GM23338 (cell line): ENCODE results near the gene NT5DC2. TPM values are rescaled to one million over a fixed set of nuclear protein-coding genes. Genes with fewer than 3 reads are reported as not detected.

Source experiments
- ATAC-seq: fragments of 200-7000 bp; cut with Tn5 transposase; 3 replicates; pipeline ENCODE4 v1.9.1; 2020
- DNase-seq: peaks from one replicate; pipeline ENCODE4 v3.0.0-alpha.2; 2015; ENCODE audit warnings: low spot score
- H2AFZ ChIP-seq: fragments of 200-600 bp; sonication (generic); 2 replicates; pipeline ENCODE4 v1.8.0; 2016; ENCODE audit warnings: antibody characterized with exemption, mild to moderate bottlenecking, moderate library complexity
- H3F3A ChIP-seq: fragments of 200-600 bp; sonication (generic); replicated peaks from 2 replicates; pipeline ENCODE4 v1.8.0; 2017; ENCODE audit warnings: antibody characterized with exemption, mixed run types, low read depth
- H3K27ac ChIP-seq: fragments of 200-600 bp; sonication (generic); 2 replicates; pipeline ENCODE4 v1.6.1; 2016; ENCODE audit warnings: low read depth
- H3K27me3 ChIP-seq: fragments of 200-600 bp; sonication (generic); 2 replicates; pipeline ENCODE4 v1.8.0; 2016; ENCODE audit warnings: mild to moderate bottlenecking, mixed run types, moderate library complexity; ENCODE audit not compliant: insufficient read depth
- H3K36me3 ChIP-seq: fragments of 200-600 bp; sonication (generic); 2 replicates; pipeline ENCODE4 v1.8.0; 2016; ENCODE audit warnings: mild to moderate bottlenecking; ENCODE audit not compliant: insufficient read depth
- H3K4me1 ChIP-seq: fragments of 200-600 bp; sonication (generic); 2 replicates; pipeline ENCODE4 v1.8.0; 2016; ENCODE audit warnings: mild to moderate bottlenecking, moderate library complexity; ENCODE audit not compliant: insufficient read depth
- H3K4me2 ChIP-seq: fragments of 200-600 bp; sonication (generic); 2 replicates; pipeline ENCODE4 v1.7.1; 2017; ENCODE audit warnings: mixed run types
- H3K4me3 ChIP-seq: fragments of 200-600 bp; sonication (generic); 2 replicates; pipeline ENCODE4 v1.6.1; 2016; ENCODE audit warnings: mixed run types
- H3K79me2 ChIP-seq: fragments of 200-600 bp; sonication (generic); replicated peaks from 2 replicates; pipeline ENCODE4 v1.8.0; 2017; ENCODE audit warnings: mild to moderate bottlenecking; ENCODE audit not compliant: insufficient read depth
- H3K9me2 ChIP-seq: fragments of 200-600 bp; sonication (generic); 2 replicates; pipeline ENCODE4 v1.8.0; 2017; ENCODE audit not compliant: insufficient read depth
- H4K20me1 ChIP-seq: fragments of 200-600 bp; sonication (generic); replicated peaks from 2 replicates; pipeline ENCODE4 v1.8.0; 2017; ENCODE audit warnings: mild to moderate bottlenecking; ENCODE audit not compliant: insufficient read depth
- H3K27ac Mint-ChIP-seq: 2 replicates; pipeline ENCODE4 v1.8.0; 2020; ENCODE audit warnings: inconsistent platforms, mild to moderate bottlenecking, moderate library complexity, mixed read lengths
- H3K27me3 Mint-ChIP-seq: 3 replicates; pipeline ENCODE4 v1.8.0; 2022; ENCODE audit warnings: low read depth, mild to moderate bottlenecking, moderate library complexity, mixed read lengths, inconsistent platforms; ENCODE audit not compliant: insufficient read depth, poor library complexity
- H3K36me3 Mint-ChIP-seq: 3 replicates; pipeline ENCODE4 v1.8.0; 2021; ENCODE audit warnings: low read depth, mild to moderate bottlenecking, inconsistent platforms, moderate library complexity, mixed read lengths
- H3K4me1 Mint-ChIP-seq: 3 replicates; pipeline ENCODE4 v1.8.0; 2020; ENCODE audit warnings: mild to moderate bottlenecking, inconsistent platforms, mixed read lengths
- H3K4me3 Mint-ChIP-seq: 3 replicates; pipeline ENCODE4 v1.8.0; 2021; ENCODE audit warnings: moderate library complexity, mild to moderate bottlenecking, inconsistent platforms, mixed read lengths
- H3K9me3 Mint-ChIP-seq: 3 replicates; pipeline ENCODE4 v1.8.0; 2020; ENCODE audit warnings: moderate library complexity, mild to moderate bottlenecking, inconsistent platforms, mixed read lengths
- CREB1 ChIP-seq: fragments of 250-450 bp; sonication (Bioruptor Pico); IDR thresholded peaks from 2 replicates; pipeline ENCODE4 v1.5.0; 2020; ENCODE audit warnings: low read depth, mild to moderate bottlenecking, moderate library complexity
- CTCF ChIP-seq, 2 experiments: fragments of 200-600 bp in 1 of 2; sonication (generic) in 1 of 2; conservative IDR thresholded peaks; 2 replicates each; pipeline versions ENCODE4 v1.5.1 to v1.6.1; 2016 to 2017; ENCODE audit warnings: antibody characterized with exemption in 2 of 2, low read depth in 2 of 2, mild to moderate bottlenecking in 2 of 2, moderate library complexity in 1 of 2
- ETS1 ChIP-seq: IDR thresholded peaks from 2 replicates; pipeline ENCODE4 v1.6.1; 2016; ENCODE audit warnings: antibody characterized with exemption
- NANOG ChIP-seq: IDR thresholded peaks from 2 replicates; pipeline ENCODE4 v1.6.1; 2016; ENCODE audit warnings: antibody characterized with exemption, borderline replicate concordance
- POLR2AphosphoS5 ChIP-seq: IDR thresholded peaks from 2 replicates; pipeline ENCODE4 v1.6.1; 2016; ENCODE audit warnings: antibody characterized with exemption, low read depth
- STAT1 ChIP-seq: IDR thresholded peaks from one replicate; pipeline ENCODE4 v1.6.1; 2016; ENCODE audit warnings: antibody characterized with exemption; ENCODE audit not compliant: unreplicated experiment
- ZNF462 ChIP-seq: fragments of 250-450 bp; sonication (Bioruptor Pico); IDR thresholded peaks from 2 replicates; pipeline ENCODE4 v1.5.0; 2020; ENCODE audit warnings: mild to moderate bottlenecking, moderate library complexity
- polyA plus RNA-seq: library from polyadenylated mRNA; unstranded; fragments of >200 nt; fragmentation: Nextera tagmentation; extraction: Ambion mirVana; gene quantifications from 2 replicates; pipeline ENCODE4 v1.2.1, GENCODE V29; 2016
- total RNA-seq: library from RNA; depleted of rRNA; stranded (reverse); fragments of >200 nt; shearing (Covaris generic); gene quantifications from 2 replicates; pipeline ENCODE4 v1.2.3, GENCODE V29; 2014
- TF ChIP-seq, protein P1 (sequence below): IDR thresholded peaks from one replicate; pipeline ENCODE4 v1.6.1; 2018; ENCODE audit warnings: antibody characterized with exemption; ENCODE audit not compliant: unreplicated experiment

NT5DC2 gene
- total and polyA plus RNA-seq, 2 experiments from 2014 or later = 269 to 324 TPM

DNA sequence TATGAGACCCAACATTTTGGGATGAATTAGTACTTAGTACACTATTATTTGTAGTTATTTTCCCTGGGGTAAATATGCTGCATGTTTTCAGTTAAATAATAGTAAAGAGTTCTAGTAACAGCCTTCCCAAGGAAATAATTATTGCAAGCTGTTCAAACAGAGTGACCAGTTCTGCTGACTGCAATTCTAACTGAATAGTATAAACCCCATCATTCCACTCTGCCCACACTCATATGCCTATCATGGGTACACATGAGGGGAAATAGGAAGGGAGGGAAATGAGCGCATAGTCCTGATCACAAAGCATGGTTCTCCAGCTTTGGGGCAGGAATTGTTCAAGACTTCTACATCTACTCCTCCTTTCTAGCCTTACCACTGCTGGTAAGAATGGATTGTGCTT lies 21.4 kb upstream of the NT5DC2 start (continued):
- TF ChIP-seq CTCF (conservative IDR thresholded peaks at IDR 0.05; ENCODE audit: low read depth in 2 of 2) = no peak
- no peak for TF ChIP-seq CREB1 (CRISPR knock-in tag)
- no peak for TF ChIP-seq STAT1
- TF ChIP-seq POLR2AphosphoS5 = no peak

DNA sequence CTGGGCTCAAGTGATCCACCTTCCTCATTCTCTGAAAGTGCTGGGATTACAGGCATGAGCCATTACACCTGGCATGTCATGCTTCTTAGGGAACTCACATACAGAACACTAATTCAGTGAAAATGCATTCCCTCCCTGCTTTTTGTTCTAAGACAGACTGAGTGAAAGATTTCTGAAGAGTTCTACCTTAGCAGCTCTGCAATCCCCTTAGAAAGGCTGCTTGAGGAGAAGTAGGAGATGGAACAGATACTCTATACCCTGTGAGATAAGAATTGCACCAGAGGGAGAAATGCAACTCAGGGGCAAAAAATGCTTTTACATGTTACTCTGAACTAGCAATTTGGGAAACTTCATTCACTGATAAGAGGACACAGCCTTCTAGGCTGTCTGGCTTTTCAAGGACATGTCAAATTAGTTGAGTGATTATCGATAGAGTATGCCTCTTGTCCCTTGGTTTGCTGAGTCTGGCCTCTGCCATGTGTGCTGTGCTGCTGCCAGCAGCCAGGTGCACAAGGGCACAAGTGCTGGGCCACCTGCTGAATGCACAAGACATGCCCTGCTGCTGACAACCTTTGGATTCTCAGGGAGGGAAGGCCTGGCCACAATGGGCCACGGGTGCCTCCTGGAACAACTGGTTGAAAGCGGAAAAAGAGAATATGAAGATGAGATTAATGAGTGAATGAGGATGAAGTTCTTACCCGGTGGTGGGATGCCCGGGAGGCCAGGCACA lies 20.5 kb upstream of the NT5DC2 start:
- Mint-ChIP-seq H3K9me3 (no peaks in the 10 kb centered on the region), H3K27me3 (peaks cover 2% of the 10 kb centered on the region), H3K36me3 (peaks cover 14% of the 10 kb centered on the region), H3K4me1 (peaks cover 17% of the 10 kb centered on the region; the same call in 2 of the 3 replicates), H3K4me3 (no peak overlapping the region), H3K27ac (no peak overlapping the region)
- no peak overlapping the region for H2AFZ ChIP-seq
- no peak overlapping the region for H3K27ac ChIP-seq
- no peak for DNase-seq
- no peaks in the 10 kb centered on the region for H4K20me1 ChIP-seq
- H3K9me2 ChIP-seq = no peaks in the 10 kb centered on the region
- ATAC-seq = no peak
- no peak overlapping the region for H3K4me3 ChIP-seq
- H3K4me2 ChIP-seq = no peak overlapping the region
- H3K4me1 ChIP-seq = peaks cover 7% of the 10 kb centered on the region; the same call in 1 of the 2 replicates
- peaks cover 10% of the 10 kb centered on the region for H3K36me3 ChIP-seq
- no peaks in the 10 kb centered on the region for H3K79me2 ChIP-seq
- no peaks in the 10 kb centered on the region for H3K27me3 ChIP-seq
- TF ChIP-seq CREB1 (CRISPR knock-in tag) (no peak), STAT1 (no peak), NANOG (no peak), CTCF (conservative IDR thresholded peaks at IDR 0.05; ENCODE audit: low read depth in 2 of 2) (no peak), ETS1 (no peak), ZNF462 (no peak)
- TF ChIP-seq, protein P1, sequence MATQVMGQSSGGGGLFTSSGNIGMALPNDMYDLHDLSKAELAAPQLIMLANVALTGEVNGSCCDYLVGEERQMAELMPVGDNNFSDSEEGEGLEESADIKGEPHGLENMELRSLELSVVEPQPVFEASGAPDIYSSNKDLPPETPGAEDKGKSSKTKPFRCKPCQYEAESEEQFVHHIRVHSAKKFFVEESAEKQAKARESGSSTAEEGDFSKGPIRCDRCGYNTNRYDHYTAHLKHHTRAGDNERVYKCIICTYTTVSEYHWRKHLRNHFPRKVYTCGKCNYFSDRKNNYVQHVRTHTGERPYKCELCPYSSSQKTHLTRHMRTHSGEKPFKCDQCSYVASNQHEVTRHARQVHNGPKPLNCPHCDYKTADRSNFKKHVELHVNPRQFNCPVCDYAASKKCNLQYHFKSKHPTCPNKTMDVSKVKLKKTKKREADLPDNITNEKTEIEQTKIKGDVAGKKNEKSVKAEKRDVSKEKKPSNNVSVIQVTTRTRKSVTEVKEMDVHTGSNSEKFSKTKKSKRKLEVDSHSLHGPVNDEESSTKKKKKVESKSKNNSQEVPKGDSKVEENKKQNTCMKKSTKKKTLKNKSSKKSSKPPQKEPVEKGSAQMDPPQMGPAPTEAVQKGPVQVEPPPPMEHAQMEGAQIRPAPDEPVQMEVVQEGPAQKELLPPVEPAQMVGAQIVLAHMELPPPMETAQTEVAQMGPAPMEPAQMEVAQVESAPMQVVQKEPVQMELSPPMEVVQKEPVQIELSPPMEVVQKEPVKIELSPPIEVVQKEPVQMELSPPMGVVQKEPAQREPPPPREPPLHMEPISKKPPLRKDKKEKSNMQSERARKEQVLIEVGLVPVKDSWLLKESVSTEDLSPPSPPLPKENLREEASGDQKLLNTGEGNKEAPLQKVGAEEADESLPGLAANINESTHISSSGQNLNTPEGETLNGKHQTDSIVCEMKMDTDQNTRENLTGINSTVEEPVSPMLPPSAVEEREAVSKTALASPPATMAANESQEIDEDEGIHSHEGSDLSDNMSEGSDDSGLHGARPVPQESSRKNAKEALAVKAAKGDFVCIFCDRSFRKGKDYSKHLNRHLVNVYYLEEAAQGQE = no peak
- H3F3A ChIP-seq = no peaks in the 10 kb centered on the region
